Tibial nerve (tissue), 4 donors: ENCODE data around the gene TFDP2. TPM values are rescaled to one million over a fixed set of nuclear protein-coding genes. Genes with fewer than 3 reads are reported as not detected.
A peak's percentile ranks its signal among the peaks of the same experiment; 100 is the strongest.

Experiments used
- DNase-seq, 2 donors: peaks; one replicate each; pipeline ENCODE4 v3.0.0-alpha.2; 2019; ENCODE audit warnings: low spot score in 2 of 2
- H3K27ac ChIP-seq, 4 donors: fragments of 200-600 bp; sonication (generic) in 3 of 4; one replicate each; pipeline ENCODE4 v1.5.1; 2017 to 2019; ENCODE audit warnings: mild to moderate bottlenecking in 1 of 4
- H3K27me3 ChIP-seq, 2 donors: fragments of 200-600 bp; sonication (generic) in 1 of 2; one replicate each; pipeline versions ENCODE4 v1.5.1 to v1.6.0; 2017 to 2019
- H3K36me3 ChIP-seq, 3 donors: fragments of 200-600 bp; sonication (generic); one replicate each; pipeline ENCODE4 v1.5.1; 2018 to 2019
- H3K4me1 ChIP-seq, 4 donors: fragments of 200-600 bp; sonication (generic) in 3 of 4; one replicate each; pipeline ENCODE4 v1.5.1; 2017 to 2019
- H3K4me3 ChIP-seq, 4 donors: fragments of 200-600 bp; sonication (generic) in 3 of 4; one replicate each; pipeline ENCODE4 v1.5.1; 2017 to 2019; ENCODE audit warnings: mild to moderate bottlenecking in 1 of 4, moderate library complexity in 1 of 4
- H3K9me3 ChIP-seq, 4 donors: fragments of 200-600 bp; sonication (generic) in 3 of 4; one replicate each; pipeline ENCODE4 v1.5.1; 2017 to 2019
- EP300 ChIP-seq, 2 donors: sonication (generic); formaldehyde crosslinking; IDR thresholded peaks; one replicate each; pipeline ENCODE4 v1.6.1; 2017; ENCODE audit warnings: antibody characterized with exemption in 2 of 2, mild to moderate bottlenecking in 1 of 2
- POLR2A ChIP-seq, 2 donors: fragments of 450-650 bp; IDR thresholded peaks; one replicate each; pipeline ENCODE4 v1.6.1; 2017; ENCODE audit warnings: antibody characterized with exemption in 2 of 2, mild to moderate bottlenecking in 2 of 2, moderate library complexity in 2 of 2
- WGBS, 2 donors: methylation state at CpG; one replicate each; pipeline ENCODE4 v1.1.5; 2018; 5-methylcytosine and 5-hydroxymethylcytosine counted together
- total RNA-seq, 4 donors: library from RNA; depleted of rRNA; stranded (reverse); fragments of >200 nt; gene quantifications; one replicate each; pipeline ENCODE4 v1.1.0, GENCODE V29; 2016
- TF ChIP-seq, protein P1 (sequence below), 5 experiments: fragments of 200-600 bp in 3 of 5; fragments of 450-650 bp in 2 of 5; sonication (generic) in 3 of 5; IDR thresholded peaks; one replicate each; pipeline ENCODE4 v1.5.1; 2016 to 2019; ENCODE audit warnings: antibody characterized with exemption in 5 of 5, mild to moderate bottlenecking in 3 of 5, moderate library complexity in 2 of 5

Gene TFDP2
- total RNA-seq, 4 donors from 2014 or later, result 30.0 to 95.7 (median 70.6) TPM

- Histone ChIP-seq H3K4me3 (no peak overlapping the region), H3K9me3 (no peaks in the 10 kb centered on the region), H3K36me3 (peaks cover 0 to 7% (median 0%) of the 10 kb centered on the region in 3 donors), H3K27me3 (no peaks in the 10 kb centered on the region), H3K27ac (no peak overlapping the region), H3K4me1 (no peaks in the 10 kb centered on the region)
- TF ChIP-seq, protein P1, sequence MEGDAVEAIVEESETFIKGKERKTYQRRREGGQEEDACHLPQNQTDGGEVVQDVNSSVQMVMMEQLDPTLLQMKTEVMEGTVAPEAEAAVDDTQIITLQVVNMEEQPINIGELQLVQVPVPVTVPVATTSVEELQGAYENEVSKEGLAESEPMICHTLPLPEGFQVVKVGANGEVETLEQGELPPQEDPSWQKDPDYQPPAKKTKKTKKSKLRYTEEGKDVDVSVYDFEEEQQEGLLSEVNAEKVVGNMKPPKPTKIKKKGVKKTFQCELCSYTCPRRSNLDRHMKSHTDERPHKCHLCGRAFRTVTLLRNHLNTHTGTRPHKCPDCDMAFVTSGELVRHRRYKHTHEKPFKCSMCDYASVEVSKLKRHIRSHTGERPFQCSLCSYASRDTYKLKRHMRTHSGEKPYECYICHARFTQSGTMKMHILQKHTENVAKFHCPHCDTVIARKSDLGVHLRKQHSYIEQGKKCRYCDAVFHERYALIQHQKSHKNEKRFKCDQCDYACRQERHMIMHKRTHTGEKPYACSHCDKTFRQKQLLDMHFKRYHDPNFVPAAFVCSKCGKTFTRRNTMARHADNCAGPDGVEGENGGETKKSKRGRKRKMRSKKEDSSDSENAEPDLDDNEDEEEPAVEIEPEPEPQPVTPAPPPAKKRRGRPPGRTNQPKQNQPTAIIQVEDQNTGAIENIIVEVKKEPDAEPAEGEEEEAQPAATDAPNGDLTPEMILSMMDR (IDR thresholded peaks at IDR 0.05), result no peak
- TF ChIP-seq EP300 (IDR thresholded peaks at IDR 0.05), result peak in 1 of 2 donors; percentile 21
- WGBS, 2 donors, result 56 to 73% methylated on average over 12 of the region's 12 CpGs
- DNase-seq, result no peak
These were observed 209.1 kb downstream of the TFDP2 start for GRCh38 chr3:141940194-141940776.

GRCh38 chr3:141939759-141940158, 209.6 kb downstream of the TFDP2 start:
- WGBS, 2 donors, result 80 to 89% methylated on average over 4 of the region's 4 CpGs
- Histone ChIP-seq H3K27me3 (no peaks in the 10 kb centered on the region), H3K9me3 (no peaks in the 10 kb centered on the region), H3K36me3 (peaks cover 0 to 7% (median 0%) of the 10 kb centered on the region in 3 donors), H3K4me1 (no peaks in the 10 kb centered on the region), H3K4me3 (no peak overlapping the region), H3K27ac (no peak overlapping the region)
- no peak for DNase-seq
- no peak for TF ChIP-seq EP300 (IDR thresholded peaks at IDR 0.05)
- TF ChIP-seq POLR2A (IDR thresholded peaks at IDR 0.05), result no peak
- TF ChIP-seq, protein P1 (IDR thresholded peaks at IDR 0.05), result no peak

GRCh38 chr3:141938011-141938500, 211.3 kb downstream of the TFDP2 start:
- no peak overlapping the region for H3K27ac ChIP-seq
- TF ChIP-seq EP300 (IDR thresholded peaks at IDR 0.05) (no peak), POLR2A (IDR thresholded peaks at IDR 0.05) (no peak)
- TF ChIP-seq, protein P1 (IDR thresholded peaks at IDR 0.05), result no peak
- DNase-seq, result no peak
- H3K9me3 ChIP-seq, result no peaks in the 10 kb centered on the region
- WGBS, 2 donors, result 83% methylated on average over 20 of the region's 20 CpGs
- H3K27me3 ChIP-seq, result no peaks in the 10 kb centered on the region
- peaks cover 0 to 7% (median 0%) of the 10 kb centered on the region in 3 donors for H3K36me3 ChIP-seq
- H3K4me1 ChIP-seq, result no peaks in the 10 kb centered on the region
- H3K4me3 ChIP-seq, result no peak overlapping the region

DNA sequence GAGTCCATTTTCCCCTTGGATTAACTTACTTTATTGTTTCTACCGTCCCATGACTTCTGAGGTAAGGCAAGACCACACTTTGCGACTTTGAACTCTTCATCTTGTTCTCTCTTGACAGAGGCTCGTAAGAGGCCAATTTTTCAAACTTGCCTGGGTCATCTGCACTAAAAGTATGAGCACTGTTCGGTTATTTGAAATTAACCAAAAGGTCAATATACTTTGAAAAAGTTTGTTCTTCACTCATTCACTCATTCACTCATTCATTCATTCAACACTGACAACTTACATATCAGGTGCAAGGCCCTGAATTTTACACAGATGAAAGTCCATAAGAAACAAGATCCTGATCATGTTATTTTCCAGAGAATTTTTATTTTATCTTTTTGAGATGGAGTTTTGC, 215.0 kb downstream of the TFDP2 start:
- peaks cover 0 to 3% (median 0%) of the 10 kb centered on the region in 4 donors for H3K9me3 ChIP-seq

More for the DNA sequence above, 215.0 kb downstream of the TFDP2 start:
- Histone ChIP-seq H3K27me3 (no peaks in the 10 kb centered on the region), H3K36me3 (peaks cover 0 to 7% (median 0%) of the 10 kb centered on the region in 3 donors), H3K4me1 (no peaks in the 10 kb centered on the region), H3K27ac (no peak overlapping the region), H3K4me3 (no peak overlapping the region)
- no peak for DNase-seq
- 71 to 72% methylated on average over 4 of the region's 4 CpGs for WGBS, 2 donors
- TF ChIP-seq, protein P1 (IDR thresholded peaks at IDR 0.05), result no peak
- TF ChIP-seq POLR2A (IDR thresholded peaks at IDR 0.05) (no peak), EP300 (IDR thresholded peaks at IDR 0.05) (no peak)
